Smooth muscle cell of the brain vasculature (primary cell): ENCODE results near the gene VPS35.

ENCODE experiments used
- DNase-seq: peaks from one replicate; pipeline ENCODE4 v3.0.0-alpha.2; 2012; ENCODE audit warnings: low read depth, low spot score

The VPS35 gene

GRCh38 chr16:46613352-46613751, 75.6 kb downstream of the VPS35 start:
- no peak for DNase-seq

- DNase-seq: no peak
Observed at GRCh38 chr16:46612121-46612520, 76.9 kb downstream of the VPS35 start.

- peak; percentile 39 for DNase-seq
Observed at GRCh38 chr16:46607529-46607928, 81.4 kb downstream of the VPS35 start.

- DNase-seq: no peak
Observed at GRCh38 chr16:46606231-46606630, 82.7 kb downstream of the VPS35 start.
